IgD-negative memory B cell (primary cell): Measurements from ENCODE around the gene USP31. TPM values are rescaled to one million over a fixed set of nuclear protein-coding genes. Genes with fewer than 3 reads are reported as not detected.
A peak's percentile ranks its signal among the peaks of the same experiment; 100 is the strongest.

Experiments
- H3K27ac Mint-ChIP-seq, 3 donors: one replicate each; pipeline ENCODE4 v1.8.0; 2020 to 2022; ENCODE audit warnings: mild to moderate bottlenecking in 3 of 3, mixed read lengths in 3 of 3, moderate library complexity in 1 of 3
- H3K27me3 Mint-ChIP-seq: one replicate; pipeline ENCODE4 v1.8.0; 2021; ENCODE audit warnings: mixed read lengths
- H3K36me3 Mint-ChIP-seq: one replicate; pipeline ENCODE4 v1.8.0; 2020; ENCODE audit warnings: mild to moderate bottlenecking, mixed read lengths
- H3K4me1 Mint-ChIP-seq, 3 donors: one replicate each; pipeline ENCODE4 v1.8.0; 2020 to 2022; ENCODE audit warnings: mixed read lengths in 3 of 3, mild to moderate bottlenecking in 1 of 3
- H3K4me3 Mint-ChIP-seq, 4 donors: one replicate each; pipeline ENCODE4 v1.8.0; 2020 to 2022; ENCODE audit warnings: mild to moderate bottlenecking in 4 of 4, mixed read lengths in 4 of 4, moderate library complexity in 3 of 4
- H3K9me3 Mint-ChIP-seq, 3 donors: one replicate each; pipeline ENCODE4 v1.8.0; 2020 to 2021; ENCODE audit warnings: mixed read lengths in 3 of 3, mild to moderate bottlenecking in 1 of 3
- polyA plus RNA-seq: library from polyadenylated mRNA; unstranded; fragments of 300-500 nt; fragmentation: Illumina TruSeq; gene quantifications from one replicate; pipeline ENCODE4 v1.2.3, GENCODE V29; 2021

The USP31 gene
- polyA plus RNA-seq, 1 donor from 2014 or later, result 0.44 TPM

- no peak overlapping the region for H3K27ac Mint-ChIP-seq
- H3K4me1 Mint-ChIP-seq, result no peaks in the 10 kb centered on the region
- no peak overlapping the region for H3K4me3 Mint-ChIP-seq
- peaks cover 0 to 4% (median 3%) of the 10 kb centered on the region in 3 donors for H3K9me3 Mint-ChIP-seq
- no peaks in the 10 kb centered on the region for H3K36me3 Mint-ChIP-seq
- peaks cover 7% of the 10 kb centered on the region for H3K27me3 Mint-ChIP-seq
Measured at GRCh38 chr16:23024044-23024443, 125.2 kb downstream of the USP31 start.

- H3K27ac Mint-ChIP-seq, result no peak overlapping the region
- H3K4me1 Mint-ChIP-seq, result no peaks in the 10 kb centered on the region
- peaks cover 4% of the 10 kb centered on the region for H3K27me3 Mint-ChIP-seq
- H3K36me3 Mint-ChIP-seq, result peaks cover 2% of the 10 kb centered on the region
- no peak overlapping the region for H3K4me3 Mint-ChIP-seq
- peaks cover 0 to 4% (median 3%) of the 10 kb centered on the region in 3 donors for H3K9me3 Mint-ChIP-seq
Measured at GRCh38 chr16:23020084-23020483, 129.2 kb downstream of the USP31 start.

- H3K36me3 Mint-ChIP-seq, result peaks cover 2% of the 10 kb centered on the region
- peak overlapping the region in 1 of 4 donors; percentile 10 for H3K4me3 Mint-ChIP-seq
- H3K27me3 Mint-ChIP-seq, result peaks cover 2% of the 10 kb centered on the region
- H3K27ac Mint-ChIP-seq, result no peak overlapping the region
- H3K9me3 Mint-ChIP-seq, result peaks cover 0 to 4% (median 3%) of the 10 kb centered on the region in 3 donors
- no peaks in the 10 kb centered on the region for H3K4me1 Mint-ChIP-seq
Measured at GRCh38 chr16:23016368-23016767, 132.9 kb downstream of the USP31 start.

- peaks cover 0 to 4% (median 3%) of the 10 kb centered on the region in 3 donors for H3K9me3 Mint-ChIP-seq
- H3K36me3 Mint-ChIP-seq, result peaks cover 2% of the 10 kb centered on the region
- H3K27me3 Mint-ChIP-seq, result no peaks in the 10 kb centered on the region
- no peak overlapping the region for H3K4me3 Mint-ChIP-seq
- H3K4me1 Mint-ChIP-seq, result no peaks in the 10 kb centered on the region
- no peak overlapping the region for H3K27ac Mint-ChIP-seq
Measured at GRCh38 chr16:23015580-23015979, 133.7 kb downstream of the USP31 start.

DNA sequence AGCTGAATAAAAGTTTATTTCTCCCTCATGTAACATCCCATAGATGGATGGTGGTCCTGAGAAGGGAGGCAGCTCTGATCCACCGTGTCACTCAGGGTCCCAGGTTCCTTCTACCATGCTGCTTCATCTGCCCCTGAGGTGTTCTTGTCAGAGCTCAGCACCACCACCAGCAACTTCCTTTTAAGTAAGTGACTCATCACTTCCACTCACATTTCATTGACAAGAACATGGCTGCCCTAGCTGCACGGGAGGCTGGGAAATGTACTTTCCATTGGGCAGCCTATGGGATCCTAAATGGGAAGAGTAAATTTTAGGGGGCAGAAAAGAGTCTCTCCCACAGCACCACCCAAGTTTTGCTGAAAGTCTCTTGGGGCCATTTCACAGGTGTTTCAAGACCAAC, 134.7 kb downstream of the USP31 start:
- no peak overlapping the region for H3K4me3 Mint-ChIP-seq
- no peaks in the 10 kb centered on the region for H3K4me1 Mint-ChIP-seq
- no peaks in the 10 kb centered on the region for H3K9me3 Mint-ChIP-seq
- H3K27ac Mint-ChIP-seq, result peak overlapping the region in 1 of 3 donors; percentile 2
- no peaks in the 10 kb centered on the region for H3K27me3 Mint-ChIP-seq
- H3K36me3 Mint-ChIP-seq, result peaks cover 2% of the 10 kb centered on the region

Other genes starting within 250 kb of the USP31 start
- gene SCNN1G, start 33.3 kb upstream of the USP31 start, polyA plus RNA-seq, result not detected
- 0.24 TPM for gene SCNN1B, start 152.8 kb upstream of the USP31 start, polyA plus RNA-seq